HG03095 (cell line): ENCODE data around the gene TMEM108.
A peak's percentile ranks its signal among the peaks of the same experiment; 100 is the strongest.

Experiments used
- ATAC-seq: cut with Tn5 transposase; IDR thresholded peaks from one replicate; pipeline ENCODE4 v1.9.1; 2021; ENCODE audit warnings: moderate library complexity; ENCODE audit not compliant: unreplicated experiment

The TMEM108 gene

DNA sequence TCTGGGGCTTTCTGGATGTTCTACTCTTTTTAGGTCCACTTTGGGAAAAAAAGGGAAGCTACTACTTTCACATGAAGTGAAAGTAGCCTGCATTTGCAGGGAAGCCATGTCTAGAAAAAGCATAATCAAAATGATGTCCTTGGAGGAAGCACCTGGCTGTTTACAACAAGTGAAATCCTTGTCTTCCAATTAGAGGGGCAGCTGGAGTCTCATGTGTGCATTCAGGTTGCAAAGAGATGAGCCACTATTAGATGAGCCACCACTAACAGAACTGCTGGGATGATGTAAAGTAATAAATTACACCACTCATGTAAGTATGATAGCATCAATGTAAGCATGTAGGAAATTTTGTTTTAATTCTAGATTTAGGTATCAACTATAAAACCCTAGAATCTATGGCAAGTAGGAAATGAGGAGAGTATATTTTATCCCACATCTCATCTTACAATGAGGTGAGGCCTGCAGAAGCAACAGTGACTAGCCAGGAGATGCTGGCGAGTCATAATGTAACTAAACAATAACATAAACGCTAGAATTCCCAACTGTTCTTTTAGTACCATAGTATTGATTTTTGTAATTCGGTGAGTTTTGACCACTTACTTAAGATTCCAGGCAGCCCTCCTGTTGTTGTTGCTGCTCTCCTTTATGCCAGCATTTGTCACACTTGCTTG is 75.9 kb downstream of the TMEM108 start:
- ATAC-seq = no peak

- ATAC-seq = no peak
Measured at GRCh38 chr3:133115176-133115575, 77.0 kb downstream of the TMEM108 start.

DNA sequence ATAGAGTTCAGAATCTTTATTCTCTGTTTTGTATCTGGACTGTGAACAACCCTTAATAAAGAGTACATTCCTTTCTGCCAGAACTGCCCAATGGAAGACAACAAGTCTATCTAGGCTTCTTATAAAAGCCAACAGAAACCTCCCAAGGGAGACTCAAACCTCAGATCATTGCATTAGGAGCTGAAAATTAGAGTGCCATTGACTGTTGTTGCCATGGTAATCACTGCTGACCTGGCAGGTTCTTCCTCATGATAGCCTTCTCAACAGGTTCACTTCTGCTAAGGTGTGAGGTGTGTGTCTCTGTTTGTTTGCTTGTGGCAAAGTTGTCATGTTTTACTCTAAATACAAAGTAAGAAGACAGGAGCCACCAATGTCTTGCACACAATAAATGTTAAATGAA is 79.2 kb downstream of the TMEM108 start:
- ATAC-seq = no peak

DNA sequence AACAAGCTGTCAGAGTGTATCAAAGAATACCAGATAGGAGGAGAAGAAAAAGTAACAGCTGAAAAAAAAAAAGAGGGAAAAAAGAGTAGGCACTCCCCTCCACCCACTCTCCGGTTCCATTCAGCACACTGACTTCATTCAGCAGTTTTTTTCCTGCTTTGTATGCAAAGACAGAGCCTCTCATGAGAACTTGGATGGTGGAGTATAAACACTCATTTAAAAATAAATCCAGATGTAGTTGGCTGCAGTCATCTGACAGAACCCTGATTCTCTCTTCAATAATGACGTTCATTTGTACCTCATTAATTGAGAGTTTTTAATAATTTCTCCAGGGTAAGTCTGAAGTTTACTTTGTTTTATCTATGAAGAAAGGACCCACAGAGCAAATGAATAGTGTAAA is 81.0 kb downstream of the TMEM108 start:
- ATAC-seq = no peak

DNA sequence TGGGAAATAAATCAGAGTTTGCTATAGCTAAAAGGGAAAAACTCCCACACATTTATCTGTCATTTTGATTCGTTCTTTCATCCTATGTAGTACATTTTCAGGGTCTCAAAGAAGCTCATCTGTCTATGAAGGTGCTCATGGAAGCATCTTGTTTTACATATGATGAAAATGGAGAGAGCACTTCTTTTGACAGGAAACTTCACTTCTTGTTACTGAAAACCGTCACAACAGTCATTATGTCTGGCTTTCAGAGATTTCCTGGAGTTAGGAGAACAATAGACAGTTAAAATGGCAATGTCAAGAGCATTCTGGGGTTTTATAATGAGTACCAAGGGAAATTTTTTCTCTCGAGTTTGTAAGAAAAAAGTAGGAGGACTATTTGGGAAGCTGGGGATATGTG is 83.3 kb downstream of the TMEM108 start:
- no peak for ATAC-seq

DNA sequence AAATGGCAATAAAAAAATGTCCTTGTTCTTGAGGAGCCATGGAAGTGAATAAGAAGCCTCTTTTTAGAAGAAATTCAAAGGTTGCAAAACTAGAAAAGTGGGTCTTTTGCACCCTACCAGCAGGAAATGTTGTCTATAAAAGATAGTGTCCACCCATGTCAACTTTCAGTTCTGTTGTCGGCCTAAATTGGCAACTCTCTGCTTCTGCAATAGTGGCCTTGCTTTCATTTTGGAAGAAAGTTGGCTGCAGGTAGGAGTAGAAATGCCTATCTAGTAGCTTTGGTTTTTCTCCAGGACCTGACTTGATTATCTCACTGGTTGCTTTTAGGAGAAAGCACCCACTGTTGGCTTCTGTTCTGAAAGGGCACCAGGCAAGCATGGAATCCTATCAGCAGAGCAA is 85.4 kb downstream of the TMEM108 start:
- ATAC-seq = no peak

DNA sequence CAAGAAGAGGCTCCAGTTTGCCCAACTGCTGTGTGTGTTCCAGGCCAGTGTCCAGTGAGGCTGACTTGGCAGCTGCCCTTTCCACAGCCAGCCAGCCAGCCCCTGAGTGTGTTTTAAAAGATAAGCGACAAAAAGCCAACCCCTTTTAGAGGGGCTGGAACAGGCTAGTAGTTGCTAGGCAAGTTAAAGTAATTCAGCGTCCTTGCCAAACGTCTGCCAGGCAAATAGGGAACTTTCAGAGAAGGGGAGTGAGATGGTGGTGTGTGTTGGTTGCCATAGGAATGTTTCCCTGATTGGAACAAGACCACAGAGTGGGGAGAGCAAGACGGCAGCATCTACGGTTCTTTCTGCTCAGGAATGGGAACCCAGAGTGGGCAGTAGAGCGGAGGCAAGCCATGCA is 86.3 kb downstream of the TMEM108 start:
- no peak for ATAC-seq

DNA sequence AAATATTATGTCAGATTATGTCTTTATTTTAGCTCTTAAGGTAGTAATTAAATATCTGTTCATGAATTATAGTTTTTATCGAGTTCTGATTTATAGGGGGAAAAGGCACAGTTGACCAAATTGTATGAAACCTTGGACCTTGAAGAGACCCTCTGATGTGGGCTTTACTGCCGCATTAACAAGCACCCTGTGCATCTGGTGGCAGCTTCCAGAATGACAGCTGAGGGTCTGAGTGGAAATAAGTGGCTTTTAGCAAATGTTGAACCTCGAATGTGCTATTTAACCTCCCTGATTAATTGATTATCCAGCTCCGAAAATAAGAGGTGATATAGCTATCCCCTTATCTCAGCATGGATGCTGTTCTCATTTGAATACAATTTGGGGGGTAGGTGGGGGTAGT is 87.0 kb downstream of the TMEM108 start:
- ATAC-seq = no peak

DNA sequence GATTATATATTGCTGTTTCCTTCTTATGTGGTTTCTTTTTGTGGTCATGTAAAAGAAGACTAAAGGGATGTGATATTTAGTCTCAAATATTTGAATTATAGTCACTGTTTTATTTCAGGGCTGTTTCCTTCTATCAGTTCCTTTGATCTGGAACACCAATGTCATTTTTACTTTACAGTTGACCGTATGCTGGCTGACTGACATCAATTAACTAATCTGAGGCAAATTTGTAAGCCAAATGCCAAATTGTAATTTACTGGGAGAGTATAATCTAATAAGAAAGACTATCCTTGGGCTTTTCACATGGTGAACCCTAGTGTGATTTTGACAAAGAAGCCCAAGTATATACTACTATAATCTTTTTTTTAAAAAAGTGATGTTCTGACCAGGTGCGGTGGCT is 87.6 kb downstream of the TMEM108 start:
- ATAC-seq = no peak

DNA sequence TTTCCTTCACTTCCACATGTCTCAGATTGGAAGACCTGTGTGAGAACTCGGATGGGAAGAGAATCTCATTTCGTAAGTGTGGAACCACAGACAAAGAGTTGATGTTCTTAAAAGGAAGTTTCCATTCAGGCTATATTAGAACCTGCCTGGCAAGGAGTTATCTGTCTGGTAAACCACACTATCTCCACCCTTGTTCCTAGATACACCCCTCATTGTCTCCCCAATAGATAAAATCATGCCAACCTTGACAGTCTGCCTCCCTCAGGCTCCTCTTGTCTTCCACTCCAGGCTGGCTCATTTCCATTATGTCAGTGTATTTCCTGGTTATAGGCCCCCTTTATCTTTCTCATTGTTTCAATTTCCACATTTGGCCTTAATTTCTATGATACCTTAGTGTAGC is 89.2 kb downstream of the TMEM108 start:
- ATAC-seq = no peak

- ATAC-seq = no peak
Measured at GRCh38 chr3:133130168-133130567, 92.0 kb downstream of the TMEM108 start.

DNA sequence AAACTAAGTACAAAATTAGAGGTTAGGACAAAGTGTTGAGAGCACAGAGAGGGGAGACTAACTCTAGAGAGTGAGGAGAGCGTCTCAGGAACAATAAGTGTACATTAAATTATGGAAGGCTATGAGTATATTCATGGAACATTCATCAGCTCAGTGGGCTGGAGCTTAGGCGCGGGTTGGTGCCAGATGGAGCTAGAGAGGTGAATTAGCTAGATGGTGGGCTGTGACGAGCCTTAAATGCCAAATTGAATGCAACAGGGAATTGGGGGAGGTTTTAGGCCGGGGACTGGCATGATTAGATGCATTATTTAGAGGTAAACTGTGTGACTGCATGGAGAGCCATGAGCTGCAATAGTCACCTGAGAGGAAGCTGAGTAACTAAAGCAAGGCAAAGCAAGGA is 97.1 kb downstream of the TMEM108 start:
- no peak for ATAC-seq

GRCh38 chr3:133136114-133137041 is 98.2 kb downstream of the TMEM108 start:
- peak; percentile 50 for ATAC-seq

- no peak for ATAC-seq
Measured at GRCh38 chr3:133137042-133137996, 99.1 kb downstream of the TMEM108 start.

DNA sequence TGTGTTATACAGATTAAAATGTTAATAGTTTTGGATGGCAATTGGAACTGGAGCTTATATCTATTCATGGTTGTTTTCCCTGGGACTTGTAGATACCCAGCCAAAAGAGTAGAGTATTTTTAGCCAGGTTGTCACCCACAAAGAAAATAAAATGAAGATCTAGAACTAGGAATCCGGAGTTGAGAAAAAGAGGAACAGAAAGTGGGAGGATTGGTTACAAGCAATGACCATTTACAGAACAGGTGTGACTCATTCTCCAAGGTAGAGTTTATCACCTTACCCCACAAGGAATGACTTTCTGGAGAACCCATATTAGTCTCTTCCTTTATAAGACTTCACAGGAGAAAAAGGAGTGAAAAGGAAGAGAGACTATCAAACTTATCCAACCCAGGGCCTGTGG is 99.8 kb downstream of the TMEM108 start:
- peak; percentile 91 for ATAC-seq

DNA sequence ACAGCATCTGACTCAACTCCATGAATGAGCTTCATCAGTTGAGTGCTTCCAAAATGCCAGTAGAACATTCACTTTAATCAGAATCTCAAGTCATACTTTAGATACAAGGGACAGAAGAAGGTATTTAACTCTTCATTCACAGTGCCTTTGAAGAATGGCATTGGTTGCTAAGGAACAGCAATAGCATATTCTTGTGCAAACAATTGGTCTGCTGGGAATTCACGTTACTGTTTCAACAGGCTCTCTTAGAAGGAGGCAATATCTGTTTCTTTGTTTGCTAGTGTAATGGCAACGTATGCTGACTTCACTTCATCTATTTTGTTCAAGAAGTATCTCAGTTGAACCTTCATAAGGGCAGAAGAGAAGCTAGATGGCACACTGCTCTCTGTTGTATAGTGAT is 113.9 kb downstream of the TMEM108 start:
- ATAC-seq = no peak

DNA sequence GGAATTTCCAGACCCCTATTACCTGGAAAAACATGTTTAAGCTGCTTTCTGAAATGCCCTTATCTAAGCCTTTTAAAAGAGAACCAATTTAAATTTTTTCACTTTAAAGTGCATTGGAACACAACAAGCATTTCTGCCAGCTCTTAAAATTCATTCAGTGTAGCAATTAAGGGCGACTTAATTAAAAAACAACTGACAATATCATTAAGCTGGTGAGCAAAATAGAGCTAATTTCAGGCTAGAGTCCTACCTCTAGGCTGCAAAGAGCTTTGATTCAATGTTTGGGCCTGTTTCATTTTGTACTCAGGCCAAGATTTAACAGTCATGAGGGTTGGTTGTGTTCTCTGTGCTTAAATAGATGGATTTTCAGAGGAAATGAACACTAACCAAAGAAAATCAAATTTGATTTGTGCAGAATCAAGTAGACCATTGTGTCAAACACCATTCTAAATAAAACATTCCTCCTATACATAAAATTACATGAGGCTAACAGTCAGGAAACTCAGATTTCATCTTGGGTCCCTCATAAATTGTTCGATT is 114.6 kb downstream of the TMEM108 start:
- no peak for ATAC-seq

DNA sequence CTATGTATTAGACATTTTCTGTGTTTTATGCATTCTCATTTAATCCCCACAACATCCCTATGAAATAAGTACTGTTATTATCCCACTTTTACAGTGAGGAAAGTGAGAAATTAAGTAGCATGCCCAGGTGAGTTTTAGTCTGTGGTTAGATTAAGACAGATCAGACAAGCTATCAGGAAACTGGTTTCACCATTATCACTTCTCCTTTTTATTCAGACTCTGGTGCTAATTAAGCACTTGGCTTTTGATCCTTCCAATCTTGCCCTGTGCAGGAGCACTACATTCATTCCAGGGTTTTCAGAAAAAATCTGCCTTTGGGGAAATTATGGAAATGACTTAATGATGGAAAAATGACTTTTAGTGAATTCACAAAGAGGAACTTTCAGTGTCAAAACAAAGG is 115.2 kb downstream of the TMEM108 start:
- no peak for ATAC-seq

DNA sequence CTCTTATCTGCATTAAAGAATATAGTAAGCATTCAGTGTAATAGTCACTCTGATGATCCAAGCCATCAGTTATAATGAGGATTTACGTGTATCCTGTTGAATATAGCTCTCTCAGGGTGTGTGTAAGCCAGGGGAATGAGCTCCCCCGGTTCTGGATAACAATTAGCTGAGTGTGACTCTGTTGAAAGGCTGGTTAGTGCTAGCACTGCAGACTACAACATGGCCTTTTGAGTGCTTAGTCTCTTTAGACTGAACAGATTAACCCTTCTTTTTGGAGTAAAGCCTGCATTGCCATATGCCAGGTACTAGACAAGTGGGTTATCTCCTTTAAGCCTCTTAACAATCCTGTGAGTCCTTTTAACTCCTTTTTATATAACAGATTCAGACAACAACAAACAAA is 119.5 kb downstream of the TMEM108 start:
- ATAC-seq = no peak

GRCh38 chr3:133158686-133159085 is 120.5 kb downstream of the TMEM108 start:
- ATAC-seq = no peak
